ENCODE results near the gene ERICH4. TPM values are rescaled to one million over a fixed set of nuclear protein-coding genes. Genes with fewer than 3 reads are reported as not detected.

ERICH4 gene
- total and polyA plus RNA-seq, 8 donors = 0.55 to 1.1 (median 0.79) TPM; not detected in 2

GRCh38 chr19:41441321-41441945, 1.5 kb upstream of the ERICH4 start:
- Histone ChIP-seq H3K4me3 (no peak overlapping the region), H3K27me3 (no peaks in the 10 kb centered on the region), H3K9me3 (no peaks in the 10 kb centered on the region), H3K4me1 (peaks cover 5 to 22% of the 10 kb centered on the region in 2 donors), H3K36me3 (peaks cover 0 to 15% of the 10 kb centered on the region in 2 donors), H3K27ac (no peak overlapping the region)
- no peak for TF ChIP-seq CTCF (IDR thresholded peaks at IDR 0.05)
- intact Hi-C loops (cut with DNase I) = loop anchor here in 1 of 2 donors (10.0 kb wide), 2 partner anchors 93 to 123 kb away; no protein-coding TSS in a partner anchor
- DNase-seq (no peak), ATAC-seq (no peak)

GRCh38 chr19:41443813-41444455, 978 bp downstream of the ERICH4 start:
- Histone ChIP-seq H3K4me3 (no peak overlapping the region), H3K27ac (no peak overlapping the region), H3K36me3 (no peaks in the 10 kb centered on the region), H3K4me1 (peaks cover 6 to 23% of the 10 kb centered on the region in 2 donors), H3K27me3 (peaks cover 0 to 7% of the 10 kb centered on the region in 2 donors), H3K9me3 (no peaks in the 10 kb centered on the region)
- no peak for TF ChIP-seq CTCF (IDR thresholded peaks at IDR 0.05)
- DNase-seq = no peak
- intact Hi-C loops (cut with DNase I) = loop anchor here in 1 of 2 donors (10.0 kb wide), 2 partner anchors 91 to 121 kb away; no protein-coding TSS in a partner anchor
- ATAC-seq = no peak

- intact Hi-C loops (cut with DNase I) = loop anchor here in 1 of 2 donors (10.0 kb wide), 2 partner anchors 89 to 119 kb away; no protein-coding TSS in a partner anchor
- no peak for ATAC-seq
- no peak overlapping the region for H3K4me3 ChIP-seq
- H3K27ac ChIP-seq = no peak overlapping the region
- peaks cover 3 to 14% of the 10 kb centered on the region in 2 donors for H3K4me1 ChIP-seq
- no peaks in the 10 kb centered on the region for H3K36me3 ChIP-seq
- no peaks in the 10 kb centered on the region for H3K9me3 ChIP-seq
- H3K27me3 ChIP-seq = peaks cover 0 to 7% of the 10 kb centered on the region in 2 donors
- DNase-seq = no peak
- TF ChIP-seq CTCF (IDR thresholded peaks at IDR 0.05) = no peak
Measured at GRCh38 chr19:41445575-41445974, 2.6 kb downstream of the ERICH4 start.

- H3K36me3 ChIP-seq = no peaks in the 10 kb centered on the region
- peak overlapping the region in 1 of 2 donors; percentile 21 for H3K4me3 ChIP-seq
- peaks cover 0 to 7% of the 10 kb centered on the region in 2 donors for H3K27me3 ChIP-seq
- peaks cover 3 to 14% of the 10 kb centered on the region in 2 donors for H3K4me1 ChIP-seq
- no peaks in the 10 kb centered on the region for H3K9me3 ChIP-seq
- peak overlapping the region in 1 of 2 donors; percentile 43 for H3K27ac ChIP-seq
- no peak for TF ChIP-seq CTCF (IDR thresholded peaks at IDR 0.05)
- intact Hi-C loops (cut with DNase I) = loop anchor here in 1 of 2 donors (10.0 kb wide), 2 partner anchors 87 to 117 kb away; no protein-coding TSS in a partner anchor
- ATAC-seq = no peak
- no peak for DNase-seq
Measured at GRCh38 chr19:41447732-41448332, 4.9 kb downstream of the ERICH4 start.

Data from left lung (tissue), 10 donors.